ENCODE data around the gene TTPAL.

GRCh38 chr20:44500221-44500620, 24.5 kb downstream of the TTPAL start:
- TF ChIP-seq, protein P1, sequence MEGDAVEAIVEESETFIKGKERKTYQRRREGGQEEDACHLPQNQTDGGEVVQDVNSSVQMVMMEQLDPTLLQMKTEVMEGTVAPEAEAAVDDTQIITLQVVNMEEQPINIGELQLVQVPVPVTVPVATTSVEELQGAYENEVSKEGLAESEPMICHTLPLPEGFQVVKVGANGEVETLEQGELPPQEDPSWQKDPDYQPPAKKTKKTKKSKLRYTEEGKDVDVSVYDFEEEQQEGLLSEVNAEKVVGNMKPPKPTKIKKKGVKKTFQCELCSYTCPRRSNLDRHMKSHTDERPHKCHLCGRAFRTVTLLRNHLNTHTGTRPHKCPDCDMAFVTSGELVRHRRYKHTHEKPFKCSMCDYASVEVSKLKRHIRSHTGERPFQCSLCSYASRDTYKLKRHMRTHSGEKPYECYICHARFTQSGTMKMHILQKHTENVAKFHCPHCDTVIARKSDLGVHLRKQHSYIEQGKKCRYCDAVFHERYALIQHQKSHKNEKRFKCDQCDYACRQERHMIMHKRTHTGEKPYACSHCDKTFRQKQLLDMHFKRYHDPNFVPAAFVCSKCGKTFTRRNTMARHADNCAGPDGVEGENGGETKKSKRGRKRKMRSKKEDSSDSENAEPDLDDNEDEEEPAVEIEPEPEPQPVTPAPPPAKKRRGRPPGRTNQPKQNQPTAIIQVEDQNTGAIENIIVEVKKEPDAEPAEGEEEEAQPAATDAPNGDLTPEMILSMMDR (IDR thresholded peaks at IDR 0.05) = no peak
- TF ChIP-seq POLR2AphosphoS5 (IDR thresholded peaks at IDR 0.05; ENCODE audit: insufficient read depth in 1 of 2, low read depth in 1 of 2) = no peak
- no peak for TF ChIP-seq POLR2A (IDR thresholded peaks at IDR 0.05)
